Cerebellar nuclear complex (tissue), 1 donor: ENCODE results near the gene SPATC1L.
"Not testable (repeated sequence)": the region's sequence is repeated elsewhere in the genome, so short reads cannot be mapped to it uniquely, and the experiment has no call there.

Experiments used
- DNase-seq, 2 experiments: peaks; one replicate each; lab custom pipeline; 2025; lab: John Stamatoyannopoulos, UW

Gene SPATC1L

GRCh38 chr21:46200877-46201803 lies 16.9 kb upstream of the SPATC1L start:
- not testable (repeated sequence) for DNase-seq

GRCh38 chr21:46199436-46200373 lies 15.4 kb upstream of the SPATC1L start:
- no peak for DNase-seq

DNA sequence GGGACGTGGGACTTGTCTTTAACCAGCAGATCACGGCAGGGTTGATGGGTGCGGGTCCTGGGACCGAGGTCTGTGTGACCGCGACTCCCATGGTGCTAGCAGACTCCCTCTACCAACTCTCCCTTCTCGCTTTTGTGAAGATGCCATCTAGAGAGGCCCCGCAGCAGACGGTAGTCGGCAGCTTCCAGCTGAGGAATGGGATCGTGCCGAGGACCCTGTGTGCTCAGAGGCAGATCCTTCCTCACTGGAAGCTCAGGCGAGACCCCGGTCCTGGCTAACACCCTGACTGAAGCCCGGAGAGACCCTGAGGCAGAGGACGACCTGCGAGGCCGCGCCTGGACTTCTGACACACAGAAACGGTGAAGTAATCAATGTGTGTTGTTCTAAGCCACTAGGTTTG lies 12.5 kb upstream of the SPATC1L start:
- no peak for DNase-seq

GRCh38 chr21:46195595-46196195 lies 11.4 kb upstream of the SPATC1L start:
- DNase-seq: no peak

DNA sequence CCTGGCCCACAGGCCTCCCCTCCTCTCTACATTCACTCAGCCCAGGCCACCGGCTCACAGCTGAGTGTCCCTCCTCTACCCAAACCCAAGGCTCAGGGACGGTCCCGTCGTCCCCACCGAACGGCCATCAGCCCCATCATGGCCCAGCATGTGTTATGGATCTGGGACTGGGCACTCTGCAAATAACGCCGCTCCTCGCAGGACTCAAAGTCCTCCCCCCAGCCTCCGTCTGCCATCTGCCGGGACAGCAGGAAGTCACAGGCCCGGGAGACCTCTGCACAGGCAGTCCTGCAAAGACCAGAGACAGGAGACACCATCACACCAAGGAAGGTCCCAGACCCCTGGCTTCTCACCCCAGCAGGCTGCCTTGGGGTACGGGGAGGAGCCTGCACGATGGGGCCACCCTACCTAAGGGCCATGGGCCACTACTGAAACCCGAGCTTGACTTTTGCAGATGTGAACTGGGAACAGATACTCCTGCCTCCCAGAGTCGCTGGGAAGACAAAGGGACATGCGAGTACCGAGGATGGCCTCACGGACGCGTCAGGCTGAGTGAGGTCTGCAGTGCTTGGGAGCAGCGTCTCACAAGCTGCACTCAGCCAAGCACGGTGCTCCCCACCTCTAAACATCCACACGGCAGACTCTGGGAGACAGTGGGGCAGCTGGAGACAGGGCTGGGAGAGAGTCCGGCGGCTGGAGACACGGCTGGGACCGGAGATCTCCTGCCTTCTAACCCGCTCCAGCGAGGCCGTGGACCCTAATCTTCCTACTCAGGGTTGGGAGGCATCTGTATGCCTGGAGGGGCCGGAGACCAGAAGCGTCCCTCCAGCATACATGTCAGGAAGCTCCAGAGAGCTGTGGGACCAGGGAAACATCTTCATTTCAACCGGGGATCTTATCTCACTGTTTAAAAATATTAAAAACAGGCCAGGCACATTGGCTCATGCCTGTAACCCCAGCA lies 10.4 kb upstream of the SPATC1L start:
- no peak for DNase-seq

- no peak for DNase-seq
Measured at GRCh38 chr21:46193829-46194373, 9.6 kb upstream of the SPATC1L start.

GRCh38 chr21:46191686-46192575 lies 7.7 kb upstream of the SPATC1L start:
- no peak for DNase-seq

- no peak for DNase-seq
Measured at GRCh38 chr21:46191257-46191685, 7.0 kb upstream of the SPATC1L start.

GRCh38 chr21:46190491-46191131 lies 6.4 kb upstream of the SPATC1L start:
- no peak for DNase-seq

DNA sequence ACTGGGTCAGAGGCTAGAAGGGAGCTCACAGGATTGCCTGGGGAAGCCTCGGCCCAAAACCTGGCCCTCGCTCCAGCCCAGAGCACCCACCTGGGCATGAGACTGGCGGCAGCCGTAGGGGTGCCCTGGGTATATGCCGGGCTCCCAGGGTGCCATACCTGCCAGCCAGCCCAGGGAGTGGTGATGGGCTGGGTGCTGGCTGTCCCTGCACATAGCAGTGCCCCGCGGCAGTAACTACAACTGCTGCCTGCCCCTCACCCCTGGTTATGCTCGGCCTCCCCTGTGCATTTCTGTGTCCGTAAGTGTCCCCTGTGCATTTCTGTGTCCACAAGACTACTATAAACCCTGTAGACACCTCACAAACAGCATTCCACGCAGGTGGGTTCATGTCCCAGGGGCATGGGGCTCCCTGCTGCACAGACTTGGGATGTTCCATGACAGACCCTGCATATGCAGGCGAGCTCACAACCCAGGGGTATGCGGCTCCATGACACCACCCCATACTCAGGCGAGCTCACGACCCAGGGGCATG lies 5.8 kb upstream of the SPATC1L start:
- no peak for DNase-seq

GRCh38 chr21:46189213-46189958 lies 5.1 kb upstream of the SPATC1L start:
- no peak for DNase-seq

DNA sequence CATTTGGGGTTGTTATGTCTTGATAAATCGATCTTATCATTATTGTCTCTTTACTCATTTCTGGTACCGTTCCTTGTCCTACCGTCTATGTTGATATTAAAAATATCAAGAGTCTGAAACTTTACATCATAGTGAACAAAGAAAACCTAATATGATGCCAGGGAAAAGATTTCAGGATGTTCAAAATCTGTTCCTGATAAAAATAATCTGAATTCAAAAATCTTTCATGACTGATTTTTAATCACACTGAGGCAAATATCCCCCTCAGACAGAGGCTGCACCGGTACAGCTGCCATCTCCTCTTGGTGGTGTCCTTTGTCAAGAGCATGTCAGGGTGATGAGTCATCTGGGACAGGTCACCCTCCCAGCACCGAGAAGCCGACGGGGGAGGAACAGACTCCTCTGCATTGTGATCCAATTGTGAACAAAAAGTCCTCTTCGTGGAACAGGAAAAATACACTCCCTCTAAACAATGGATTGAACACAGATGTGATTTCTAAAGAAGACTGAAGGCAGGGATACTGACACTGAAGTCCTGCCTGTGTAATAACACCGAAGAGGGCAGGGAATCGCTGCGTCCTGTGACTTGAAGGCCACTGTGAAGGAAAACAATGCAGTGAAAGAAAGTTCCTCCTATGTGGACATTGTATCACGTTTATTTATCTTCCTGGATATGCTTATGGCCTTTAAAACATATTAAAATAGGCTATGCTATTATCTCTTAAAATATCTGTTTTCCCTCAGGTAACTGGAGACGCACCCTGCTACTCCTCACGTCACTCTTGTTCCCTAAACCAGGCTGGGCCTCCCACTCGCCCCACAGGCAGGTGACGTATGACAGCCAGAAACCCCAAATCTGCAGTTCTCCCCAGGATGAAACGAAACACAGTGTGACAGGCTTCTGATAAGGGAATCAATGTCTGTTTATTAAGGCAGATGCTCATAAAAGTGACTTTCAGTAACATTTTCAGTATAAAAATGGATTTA lies 4.3 kb upstream of the SPATC1L start:
- DNase-seq: no peak

- no peak for DNase-seq
Measured at GRCh38 chr21:46187814-46188213, 3.6 kb upstream of the SPATC1L start.

- no peak for DNase-seq
Measured at GRCh38 chr21:46187261-46187660, 3.0 kb upstream of the SPATC1L start.

- no peak for DNase-seq
Measured at GRCh38 chr21:46185716-46186115, 1.5 kb upstream of the SPATC1L start.

GRCh38 chr21:46184625-46185555 lies 631 bp upstream of the SPATC1L start:
- DNase-seq: peak in 1 of 2 experiments; percentile 36
